H9 (cell line): ENCODE measurements around the gene ALG10B. TPM values are rescaled to one million over a fixed set of nuclear protein-coding genes. Genes with fewer than 3 reads are reported as not detected.

ENCODE experiments used
- DNase-seq: peaks from one replicate; pipeline ENCODE4 v3.0.0-alpha.2; 2017
- H2AFZ ChIP-seq: one replicate; pipeline ENCODE4 v1.6.1; 2013; ENCODE audit warnings: mild to moderate bottlenecking, low read length, control low read depth, moderate library complexity
- H2AK5ac ChIP-seq: 2 replicates; pipeline ENCODE4 v1.6.1; 2013; ENCODE audit warnings: low read length, control low read depth, mixed read lengths; ENCODE audit not compliant: insufficient read length
- H2BK120ac ChIP-seq: one replicate; pipeline ENCODE4 v1.6.1; 2013; ENCODE audit warnings: low read depth, mild to moderate bottlenecking, low read length, control low read depth, inconsistent platforms; ENCODE audit not compliant: poor library complexity, severe bottlenecking
- H2BK12ac ChIP-seq: 2 replicates; pipeline ENCODE4 v1.6.1; 2013; ENCODE audit warnings: low read length, control low read depth, mixed read lengths, low read depth; ENCODE audit not compliant: insufficient read length
- H2BK15ac ChIP-seq: 2 replicates; pipeline ENCODE4 v1.6.1; 2013; ENCODE audit warnings: low read depth, low read length, control low read depth
- H2BK20ac ChIP-seq: one replicate; pipeline ENCODE4 v1.6.1; 2013; ENCODE audit warnings: low read depth, mild to moderate bottlenecking, low read length, control low read depth, inconsistent platforms; ENCODE audit not compliant: poor library complexity, severe bottlenecking
- H2BK5ac ChIP-seq: 2 replicates; pipeline ENCODE4 v1.6.1; 2013; ENCODE audit warnings: low read length, control low read depth, mixed read lengths; ENCODE audit not compliant: insufficient read length
- H3K14ac ChIP-seq: 2 replicates; pipeline ENCODE4 v1.6.1; 2013; ENCODE audit warnings: low read length, control low read depth; ENCODE audit not compliant: insufficient read depth
- H3K18ac ChIP-seq: 2 replicates; pipeline ENCODE4 v1.6.1; 2013; ENCODE audit warnings: low read depth, mild to moderate bottlenecking, mixed read lengths, low read length, control low read depth; ENCODE audit not compliant: insufficient read length
- H3K23ac ChIP-seq: 2 replicates; pipeline ENCODE4 v1.6.1; 2013; ENCODE audit warnings: low read length, control low read depth, mixed read lengths, low read depth; ENCODE audit not compliant: insufficient read length
- H3K23me2 ChIP-seq: 2 replicates; pipeline ENCODE4 v1.6.1; 2013; ENCODE audit warnings: low read depth, mild to moderate bottlenecking, mixed read lengths, low read length, control low read depth; ENCODE audit not compliant: insufficient read length, poor library complexity, severe bottlenecking
- H3K27ac ChIP-seq: 2 replicates; pipeline ENCODE4 v1.5.1; 2013; ENCODE audit warnings: low read length, control low read depth, mixed read lengths, low read depth; ENCODE audit not compliant: insufficient read length
- H3K27me3 ChIP-seq: 2 replicates; pipeline ENCODE4 v1.6.1; 2013; ENCODE audit warnings: low read length, control low read depth, inconsistent platforms; ENCODE audit not compliant: insufficient read depth
- H3K4ac ChIP-seq: 2 replicates; pipeline ENCODE4 v1.6.1; 2013; ENCODE audit warnings: low read depth, mild to moderate bottlenecking, control low read depth, inconsistent platforms, low read length, moderate library complexity
- H3K4me1 ChIP-seq: 2 replicates; pipeline ENCODE4 v1.6.1; 2013; ENCODE audit warnings: low read length, control low read depth, inconsistent platforms; ENCODE audit not compliant: insufficient read depth
- H3K4me2 ChIP-seq: 2 replicates; pipeline ENCODE4 v1.6.1; 2013; ENCODE audit warnings: low read length, control low read depth, mixed read lengths; ENCODE audit not compliant: insufficient read length, insufficient read depth
- H3K56ac ChIP-seq: 2 replicates; pipeline ENCODE4 v1.6.1; 2013; ENCODE audit warnings: low read depth, mild to moderate bottlenecking, mixed read lengths, low read length, control low read depth; ENCODE audit not compliant: insufficient read length
- H3K79me1 ChIP-seq: 2 replicates; pipeline ENCODE4 v1.6.1; 2013; ENCODE audit warnings: low read depth, mild to moderate bottlenecking, moderate library complexity, low read length, control low read depth, inconsistent platforms; ENCODE audit not compliant: insufficient read depth, poor library complexity, severe bottlenecking
- H3K79me2 ChIP-seq: 2 replicates; pipeline ENCODE4 v1.6.1; 2013; ENCODE audit warnings: low read length, control low read depth, inconsistent platforms; ENCODE audit not compliant: insufficient read depth
- H3K9ac ChIP-seq: 2 replicates; pipeline ENCODE4 v1.6.1; 2013; ENCODE audit warnings: low read length, control low read depth, mixed read lengths; ENCODE audit not compliant: insufficient read length; ENCODE audit errors: extremely low read depth
- H3K9me3 ChIP-seq: one replicate; pipeline ENCODE4 v1.6.1; 2013; ENCODE audit warnings: low read depth, low read length, inconsistent platforms; ENCODE audit not compliant: control insufficient read depth
- H3T11ph ChIP-seq: one replicate; pipeline ENCODE4 v1.6.1; 2013; ENCODE audit warnings: mild to moderate bottlenecking, low read length, control low read depth, inconsistent platforms
- H4K20me1 ChIP-seq: one replicate; pipeline ENCODE4 v1.6.1; 2013; ENCODE audit not compliant: control insufficient read depth, insufficient read length, insufficient read depth
- H4K5ac ChIP-seq: 2 replicates; pipeline ENCODE4 v1.6.1; 2013; ENCODE audit warnings: low read depth, mild to moderate bottlenecking, mixed read lengths, low read length, control low read depth; ENCODE audit not compliant: insufficient read length
- H4K8ac ChIP-seq: replicated peaks from 2 replicates; pipeline ENCODE4 v1.6.1; 2013; ENCODE audit warnings: low read length, control low read depth, mixed read lengths, low read depth; ENCODE audit not compliant: insufficient read length
- H4K91ac ChIP-seq: 2 replicates; pipeline ENCODE4 v1.6.1; 2013; ENCODE audit warnings: low read depth, mild to moderate bottlenecking, moderate library complexity, mixed read lengths, low read length, control low read depth; ENCODE audit not compliant: insufficient read length
- H3K27ac Mint-ChIP-seq, 3 experiments: 2 replicates in 2 of 3; 3 replicates in 1 of 3; pipeline ENCODE4 v1.8.0; 2020 to 2021; ENCODE audit warnings: mixed read lengths in 3 of 3, mild to moderate bottlenecking in 1 of 3, moderate library complexity in 1 of 3
- H3K27me3 Mint-ChIP-seq: 2 replicates; pipeline ENCODE4 v1.8.0; 2021; ENCODE audit warnings: low read depth, mild to moderate bottlenecking, moderate library complexity, mixed read lengths
- H3K36me3 Mint-ChIP-seq, 3 experiments: 2 replicates in 2 of 3; 3 replicates in 1 of 3; pipeline ENCODE4 v1.8.0; 2020 to 2021; ENCODE audit warnings: low read depth in 3 of 3, mixed read lengths in 3 of 3; ENCODE audit not compliant: insufficient read depth in 1 of 3
- H3K4me1 Mint-ChIP-seq, 2 experiments: 2 replicates each; pipeline ENCODE4 v1.8.0; 2020; ENCODE audit warnings: mixed read lengths in 2 of 2
- H3K4me3 Mint-ChIP-seq, 2 experiments: 2 replicates in 1 of 2; 3 replicates in 1 of 2; pipeline ENCODE4 v1.8.0; 2020 to 2021; ENCODE audit warnings: mild to moderate bottlenecking in 2 of 2, mixed read lengths in 2 of 2, moderate library complexity in 1 of 2
- H3K9me3 Mint-ChIP-seq, 2 experiments: 2 replicates in 1 of 2; 3 replicates in 1 of 2; pipeline ENCODE4 v1.8.0; 2020; ENCODE audit warnings: mild to moderate bottlenecking in 2 of 2, mixed read lengths in 2 of 2, moderate library complexity in 1 of 2
- CTCF ChIP-seq: fragments of 200-600 bp; sonication (generic); conservative IDR thresholded peaks from 3 replicates; pipeline ENCODE4 v1.8.0; 2021; ENCODE audit warnings: antibody characterized with exemption, mild to moderate bottlenecking
- total RNA-seq: library from RNA; stranded (reverse); gene quantifications from 2 replicates; pipeline ENCODE4 v1.2.1, GENCODE V29; 2021

The ALG10B gene
- total RNA-seq, 1 experiment from 2014 or later: 6.8 TPM

DNA sequence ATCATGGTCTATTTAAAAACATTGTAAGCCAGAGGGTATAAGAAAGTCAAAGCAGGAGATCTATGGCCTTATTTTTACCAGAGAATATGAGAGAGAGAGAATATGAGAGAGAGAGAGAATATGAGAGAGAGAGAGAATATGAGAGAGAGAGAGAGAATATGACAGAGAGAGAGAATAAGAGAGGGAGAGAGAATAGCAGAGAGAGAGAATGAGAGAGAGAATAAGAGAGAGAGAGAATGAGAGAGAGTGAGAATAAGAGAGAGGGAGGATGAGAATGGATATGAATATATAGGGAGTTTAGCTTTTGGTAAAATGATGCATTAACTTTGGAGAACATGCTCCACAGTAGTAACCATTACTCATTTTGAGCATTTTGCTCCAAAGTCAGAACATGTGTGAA, 48.0 kb upstream of the ALG10B start:
- no peak overlapping the region for H3T11ph ChIP-seq
- H3K9ac ChIP-seq: no peak overlapping the region
- no peaks in the 10 kb centered on the region for H3K27me3 ChIP-seq
- H3K9me3 ChIP-seq: peaks cover 36% of the 10 kb centered on the region
- H4K20me1 ChIP-seq: no peaks in the 10 kb centered on the region
- no peak overlapping the region for H2AK5ac ChIP-seq
- TF ChIP-seq CTCF: no peak
- H3K27ac Mint-ChIP-seq: no peak overlapping the region
- no peak overlapping the region for H3K4me3 Mint-ChIP-seq
- H3K23me2 ChIP-seq: no peaks in the 10 kb centered on the region
- H3K4me2 ChIP-seq: no peak overlapping the region
- H4K5ac ChIP-seq: no peak overlapping the region
- no peak overlapping the region for H3K4ac ChIP-seq
- H3K23ac ChIP-seq: no peak overlapping the region
- no peaks in the 10 kb centered on the region for H3K79me2 ChIP-seq
- H2BK15ac ChIP-seq: no peak overlapping the region
- H2BK120ac ChIP-seq: no peak overlapping the region
- H4K91ac ChIP-seq: no peak overlapping the region
- no peak overlapping the region for H2BK20ac ChIP-seq
- no peak overlapping the region for H3K56ac ChIP-seq
- H3K9me3 Mint-ChIP-seq: peaks cover 84 to 86% of the 10 kb centered on the region in 2 experiments
- H3K4me1 ChIP-seq: no peaks in the 10 kb centered on the region
- H3K18ac ChIP-seq: no peak overlapping the region
- H3K4me1 Mint-ChIP-seq: no peaks in the 10 kb centered on the region
- no peaks in the 10 kb centered on the region for H3K79me1 ChIP-seq
- no peaks in the 10 kb centered on the region for H3K27me3 Mint-ChIP-seq
- H3K36me3 Mint-ChIP-seq: peaks cover 4 to 15% (median 4%) of the 10 kb centered on the region in 3 experiments; a peak in 6 of 7 replicates
- no peak for DNase-seq
- no peak overlapping the region for H3K14ac ChIP-seq
- no peak overlapping the region for H4K8ac ChIP-seq
- no peak overlapping the region for H2AFZ ChIP-seq
- no peak overlapping the region for H2BK5ac ChIP-seq
- H3K27ac ChIP-seq: no peak overlapping the region
- H2BK12ac ChIP-seq: no peak overlapping the region
